ENCODE measurements around the gene VIPR1.

The VIPR1 gene

GRCh38 chr3:42502429-42503250, at the start of gene VIPR1:
Gene VIPR1 (plus strand): TSS chr3:42502643. CDS start chr3:42502736, 93 bp downstream.
- peak; percentile 83 to 91 for DNase-seq (ENCODE audit: extremely low read depth in 1 of 2, low read depth in 1 of 2)

DNA sequence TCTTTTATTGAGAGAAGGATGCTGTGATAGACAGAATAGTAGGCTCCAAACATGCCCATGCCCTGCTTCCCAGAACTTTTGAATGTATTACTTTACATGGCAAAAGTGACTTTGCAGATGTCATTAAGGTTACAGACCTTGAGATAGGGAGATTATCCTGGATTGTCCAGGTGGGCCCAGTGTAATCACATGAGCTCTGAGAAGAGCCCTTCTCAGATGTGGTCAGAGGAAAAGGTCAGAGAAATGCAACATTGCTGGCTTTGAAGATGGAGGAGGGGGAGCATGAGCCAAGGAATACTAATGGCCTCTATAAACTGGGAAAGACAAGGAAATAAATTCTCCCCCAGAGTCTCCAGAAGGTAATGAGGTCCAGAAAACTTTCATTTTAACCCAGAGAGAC, 46.2 kb upstream of the VIPR1 start:
- DNase-seq (ENCODE audit: extremely low read depth in 1 of 2, low read depth in 1 of 2), result no peak

- no peak for DNase-seq (ENCODE audit: extremely low read depth in 1 of 2, low read depth in 1 of 2)
These were observed 43.3 kb upstream of the VIPR1 start for GRCh38 chr3:42459151-42459550.

DNA sequence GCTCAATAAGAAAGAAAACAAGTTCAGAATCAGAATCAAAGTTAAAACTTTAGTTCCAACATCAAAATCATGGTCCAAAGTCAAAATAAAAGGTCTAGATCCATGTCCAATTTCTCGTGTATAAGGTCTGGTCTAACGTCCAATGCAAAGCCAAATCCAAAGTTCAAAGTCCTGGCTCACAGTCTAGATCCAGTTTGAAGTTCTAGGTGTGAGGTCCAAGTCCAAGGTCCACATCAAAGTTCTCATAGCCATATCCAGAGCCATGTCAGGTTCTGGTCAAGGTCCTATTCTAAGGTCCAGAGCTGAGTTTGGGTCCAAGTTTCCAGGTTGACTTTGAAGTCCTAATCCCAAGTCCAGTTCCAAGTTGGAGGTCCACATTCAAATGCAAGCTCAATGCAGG, 40.7 kb upstream of the VIPR1 start:
- no peak for DNase-seq (ENCODE audit: extremely low read depth in 1 of 2, low read depth in 1 of 2)

- no peak for DNase-seq (ENCODE audit: extremely low read depth in 1 of 2, low read depth in 1 of 2)
These were observed 39.4 kb upstream of the VIPR1 start for GRCh38 chr3:42463093-42463492.

GRCh38 chr3:42468111-42468510, 34.3 kb upstream of the VIPR1 start:
- DNase-seq (ENCODE audit: extremely low read depth in 1 of 2, low read depth in 1 of 2), result no peak

DNA sequence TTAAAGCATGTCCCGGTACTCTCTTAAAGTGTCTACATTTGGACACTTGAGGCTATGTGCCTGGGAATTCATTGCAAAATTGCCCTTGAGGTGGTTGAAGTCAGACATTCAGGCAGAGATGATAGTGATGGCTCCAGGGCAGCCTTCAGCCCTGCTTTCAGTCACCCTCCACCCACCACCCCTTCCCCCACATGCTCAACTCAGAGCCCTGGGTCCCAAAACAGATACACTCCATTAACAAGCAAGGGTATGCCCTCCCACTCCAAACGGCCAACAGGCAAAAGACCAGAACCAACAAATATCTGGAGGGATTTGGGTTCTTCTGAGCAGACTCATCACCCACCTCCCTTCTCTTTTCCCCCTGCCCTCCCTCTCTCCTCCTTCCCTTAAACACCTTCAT, 29.9 kb upstream of the VIPR1 start:
- DNase-seq (ENCODE audit: extremely low read depth in 1 of 2, low read depth in 1 of 2), result no peak

- DNase-seq (ENCODE audit: extremely low read depth in 1 of 2, low read depth in 1 of 2), result no peak
These were observed 29.1 kb upstream of the VIPR1 start for GRCh38 chr3:42473083-42473932.

GRCh38 chr3:42476225-42477125, 26.0 kb upstream of the VIPR1 start:
- DNase-seq (ENCODE audit: extremely low read depth in 1 of 2, low read depth in 1 of 2), result no peak

DNA sequence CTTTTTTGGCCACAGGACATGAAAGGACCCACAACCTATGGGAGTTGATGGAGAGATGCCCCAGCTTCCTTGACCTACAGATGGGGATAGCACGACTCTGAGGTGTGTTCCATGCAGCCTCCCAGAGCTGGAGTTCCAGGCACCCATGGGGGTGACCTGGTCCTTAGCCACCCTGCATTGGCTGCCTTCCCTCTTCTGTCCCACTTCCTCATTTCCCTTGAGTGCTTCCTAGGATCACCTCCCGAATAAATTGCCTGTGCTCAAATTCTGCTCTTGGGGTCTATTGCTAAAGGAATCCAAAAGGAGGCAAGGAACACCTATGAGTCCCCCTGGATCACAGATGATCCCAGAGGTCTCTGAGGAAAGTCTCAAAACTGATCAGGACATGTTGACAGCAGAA, 24.7 kb upstream of the VIPR1 start:
- no peak for DNase-seq (ENCODE audit: extremely low read depth in 1 of 2, low read depth in 1 of 2)

DNA sequence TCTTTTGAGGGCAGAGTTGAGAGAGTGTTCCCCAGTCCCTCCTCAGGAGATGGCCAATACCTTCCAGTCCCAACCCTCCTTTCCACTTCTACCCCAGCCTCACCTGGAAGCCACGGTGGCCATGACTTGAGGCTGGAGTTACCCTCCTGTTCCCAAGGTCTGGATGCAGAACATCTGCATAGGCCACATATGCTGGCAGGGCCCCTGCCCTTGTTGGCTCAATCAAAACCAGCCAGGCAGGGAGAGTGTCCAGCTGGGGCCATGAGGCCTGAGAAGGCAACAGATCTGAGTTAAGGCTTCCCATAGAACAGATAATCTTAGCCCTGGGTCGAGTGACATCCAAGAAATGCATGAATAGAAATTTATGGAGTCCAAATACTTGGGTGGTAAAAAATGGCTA, 23.6 kb upstream of the VIPR1 start:
- no peak for DNase-seq (ENCODE audit: extremely low read depth in 1 of 2, low read depth in 1 of 2)

DNA sequence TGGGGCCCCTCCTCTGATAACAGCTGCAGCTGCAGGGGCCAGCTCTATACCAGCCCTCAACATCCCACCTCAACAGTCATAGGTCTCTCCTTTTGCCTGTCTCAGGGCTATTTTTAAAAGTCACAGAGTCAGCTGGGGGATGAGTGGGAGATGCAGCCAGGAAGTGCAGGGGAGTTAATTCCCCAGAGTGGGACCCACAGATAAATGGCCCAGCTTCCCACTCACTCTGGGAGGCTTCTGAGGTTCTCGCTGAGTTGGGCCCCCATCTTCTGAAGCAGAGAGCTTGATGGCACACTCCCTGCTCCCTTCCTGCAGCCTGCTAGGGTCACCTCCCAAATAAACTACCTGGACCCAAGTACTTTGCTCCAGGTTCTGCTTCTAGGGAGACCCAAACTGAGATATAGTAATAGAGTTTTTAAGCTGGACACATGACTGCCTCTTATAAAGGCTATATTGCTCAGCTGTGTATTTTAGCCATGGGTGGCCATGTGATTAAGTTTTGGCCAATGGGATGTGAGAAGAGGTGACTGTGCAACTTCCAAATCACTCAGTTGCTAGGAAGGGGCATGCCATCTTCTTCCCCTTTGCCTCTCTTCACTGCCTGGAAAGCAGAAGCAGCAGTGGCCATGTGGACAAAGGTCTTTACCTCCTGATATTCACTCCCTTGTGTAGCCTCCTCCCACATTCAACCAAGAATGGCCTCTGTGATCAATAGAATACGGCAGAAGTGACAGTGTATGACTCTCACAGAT, 15.5 kb upstream of the VIPR1 start:
- DNase-seq (ENCODE audit: extremely low read depth in 1 of 2, low read depth in 1 of 2), result no peak

- no peak for DNase-seq (ENCODE audit: extremely low read depth in 1 of 2, low read depth in 1 of 2)
These were observed 13.8 kb upstream of the VIPR1 start for GRCh38 chr3:42488687-42489086.

- DNase-seq (ENCODE audit: extremely low read depth in 1 of 2, low read depth in 1 of 2), result no peak
These were observed 13.1 kb upstream of the VIPR1 start for GRCh38 chr3:42489116-42489936.

DNA sequence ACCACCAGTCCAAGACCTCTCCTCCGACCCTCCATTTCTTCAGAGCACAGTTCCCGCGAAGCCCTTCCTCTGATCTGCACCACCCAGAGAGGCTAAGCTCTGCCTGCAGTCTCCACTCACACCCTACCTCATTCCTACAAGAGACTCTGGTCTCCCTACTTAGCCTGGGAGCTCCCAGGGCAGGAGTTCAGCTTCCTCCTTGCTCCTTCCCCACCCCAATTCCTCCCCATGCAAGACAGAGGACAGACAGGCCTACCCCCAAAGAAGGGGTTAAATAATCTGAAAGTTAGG, 12.6 kb upstream of the VIPR1 start:
- DNase-seq (ENCODE audit: extremely low read depth in 1 of 2, low read depth in 1 of 2), result no peak

- DNase-seq (ENCODE audit: extremely low read depth in 1 of 2, low read depth in 1 of 2), result no peak
These were observed 12.2 kb upstream of the VIPR1 start for GRCh38 chr3:42490243-42490642.

DNA sequence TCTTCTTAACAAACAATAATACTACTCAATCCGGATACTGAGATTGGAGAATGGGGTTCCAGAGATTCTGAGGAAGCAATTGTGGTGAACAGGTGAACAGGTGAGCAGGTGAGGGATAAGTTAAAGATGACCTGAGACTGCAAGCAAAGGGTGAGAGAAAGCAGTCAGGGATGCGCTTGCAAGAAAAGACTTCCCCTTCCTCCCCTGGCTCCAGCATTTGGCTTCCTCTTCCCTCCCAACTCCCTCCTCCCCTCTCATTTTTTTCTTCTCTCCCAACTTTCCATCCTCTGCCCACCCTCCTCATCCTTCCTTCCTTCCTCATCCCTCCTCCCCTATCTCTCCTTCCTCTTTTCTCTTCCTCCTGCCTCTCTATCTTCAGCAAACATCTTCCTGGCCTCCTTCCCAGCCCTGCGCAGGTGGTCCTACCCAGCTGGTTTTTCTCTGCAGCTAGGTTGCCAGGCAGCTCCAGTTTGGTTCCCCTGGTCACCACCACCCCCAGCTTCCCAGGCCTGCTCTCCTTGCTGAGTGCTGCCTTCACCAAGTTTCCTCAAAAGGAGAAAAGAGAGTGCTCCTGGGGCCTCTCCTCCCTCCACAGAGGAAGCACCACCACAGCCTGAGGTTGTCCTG, 10.4 kb upstream of the VIPR1 start:
- no peak for DNase-seq (ENCODE audit: extremely low read depth in 1 of 2, low read depth in 1 of 2)

DNA sequence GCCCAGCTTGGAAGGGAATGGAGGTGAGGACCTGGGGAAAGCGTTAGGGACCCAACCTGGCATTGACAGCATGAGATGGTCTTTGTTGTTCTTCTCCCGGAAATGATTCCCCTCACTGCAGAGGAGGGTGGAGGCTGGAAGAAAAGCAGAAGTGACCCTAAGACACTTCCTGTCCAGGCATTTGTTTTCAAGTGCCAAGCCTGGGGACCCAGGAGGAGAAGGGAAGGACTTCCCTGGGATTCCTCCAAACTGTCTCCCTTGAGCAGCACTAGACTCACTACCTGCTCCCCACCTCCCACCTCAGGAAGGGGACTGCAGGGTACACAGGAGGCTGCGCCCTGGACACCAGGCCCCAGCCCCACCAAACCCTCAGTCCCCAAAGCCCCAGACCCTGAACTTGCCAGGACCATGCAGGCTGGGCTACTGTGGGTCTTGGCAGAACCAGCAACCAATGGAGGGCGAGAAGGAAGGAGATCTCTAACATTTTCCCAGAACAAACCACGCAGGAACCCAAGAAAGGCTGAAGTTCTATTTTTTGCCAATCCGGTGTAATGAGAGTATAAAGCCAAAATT, 9.8 kb upstream of the VIPR1 start:
- no peak for DNase-seq (ENCODE audit: extremely low read depth in 1 of 2, low read depth in 1 of 2)

Measured in activated CD8-positive, alpha-beta memory T cell treated with anti-CD3 and anti-CD28 coated beads for 1 hour (primary cell).